HEK293T (cell line): Measurements from ENCODE around the gene CALN1.

Experiments
- CTCF ChIA-PET: fragments of 350-600 bp; formaldehyde crosslinking; extraction: SDS; loops from one replicate; lab custom pipeline; 2021; ENCODE audit warnings: antibody characterized with exemption, inconsistent platforms; lab: Yijun Ruan, JAX
- POLR2A ChIA-PET: fragments of 350-600 bp; formaldehyde crosslinking; extraction: SDS; loops from one replicate; lab custom pipeline; 2020; ENCODE audit warnings: antibody characterized with exemption, inconsistent platforms; lab: Yijun Ruan, JAX
- DNase-seq: peaks from one replicate; pipeline ENCODE4 v3.0.0; 2012; ENCODE audit warnings: mixed read lengths; ENCODE audit errors: extremely low spot score
- ARNT ChIP-seq: fragments of 450-650 bp; IDR thresholded peaks from 2 replicates; pipeline ENCODE4 v1.6.1; 2017; ENCODE audit warnings: mild to moderate bottlenecking
- BHLHE40 ChIP-seq: fragments of 450-650 bp; IDR thresholded peaks from 2 replicates; pipeline ENCODE4 v1.6.1; 2016; ENCODE audit warnings: mild to moderate bottlenecking, moderate library complexity, borderline replicate concordance
- CTBP1 ChIP-seq: fragments of 450-650 bp; IDR thresholded peaks from 2 replicates; pipeline ENCODE4 v1.6.1; 2016; ENCODE audit warnings: borderline replicate concordance
- ELF4 ChIP-seq: fragments of 450-650 bp; IDR thresholded peaks from 2 replicates; pipeline ENCODE4 v1.6.1; 2017; ENCODE audit warnings: antibody characterized with exemption
- FOXA1 ChIP-seq: fragments of 450-650 bp; IDR thresholded peaks from 2 replicates; pipeline ENCODE4 v1.6.1; 2016; ENCODE audit warnings: mild to moderate bottlenecking
- FOXK2 ChIP-seq: fragments of 450-650 bp; IDR thresholded peaks from 2 replicates; pipeline ENCODE4 v1.6.1; 2016; ENCODE audit warnings: mild to moderate bottlenecking
- FOXM1 ChIP-seq: fragments of 450-650 bp; IDR thresholded peaks from 2 replicates; pipeline ENCODE4 v1.6.1; 2017; ENCODE audit warnings: mild to moderate bottlenecking, borderline replicate concordance
- HDGF ChIP-seq: fragments of 450-650 bp; IDR thresholded peaks from 2 replicates; pipeline ENCODE4 v1.6.1; 2017; ENCODE audit warnings: antibody characterized with exemption, borderline replicate concordance
- L3MBTL2 ChIP-seq: fragments of 450-650 bp; conservative IDR thresholded peaks from 2 replicates; pipeline ENCODE4 v1.6.1; 2016; ENCODE audit warnings: mild to moderate bottlenecking
- LEF1 ChIP-seq: fragments of 450-650 bp; IDR thresholded peaks from 2 replicates; pipeline ENCODE4 v1.6.1; 2017; ENCODE audit warnings: mild to moderate bottlenecking, borderline replicate concordance
- NFRKB ChIP-seq: fragments of 450-650 bp; IDR thresholded peaks from 2 replicates; pipeline ENCODE4 v1.6.1; 2016; ENCODE audit warnings: mild to moderate bottlenecking, moderate library complexity
- SP1 ChIP-seq: fragments of 450-650 bp; IDR thresholded peaks from 2 replicates; pipeline ENCODE4 v1.6.1; 2017
- SUZ12 ChIP-seq: fragments of 450-650 bp; IDR thresholded peaks from 2 replicates; pipeline ENCODE4 v1.6.1; 2016; ENCODE audit warnings: mild to moderate bottlenecking
- TARDBP ChIP-seq: fragments of 450-650 bp; IDR thresholded peaks from 2 replicates; pipeline ENCODE4 v1.6.1; 2016
- ZNF384 ChIP-seq: fragments of 450-650 bp; IDR thresholded peaks from 2 replicates; pipeline ENCODE4 v1.6.1; 2016
- TF ChIP-seq, protein P1 (sequence below): fragments of 450-650 bp; IDR thresholded peaks from 2 replicates; pipeline ENCODE4 v1.6.1; 2016

CALN1 gene

GRCh38 chr7:71777278-71777677, 634.9 kb downstream of the CALN1 start:
- DNase-seq: no peak
- CTCF ChIA-PET: no interaction called here
- POLR2A ChIA-PET: no interaction called here
- TF ChIP-seq LEF1: no peak
- no peak for TF ChIP-seq BHLHE40
- no peak for TF ChIP-seq FOXM1
- TF ChIP-seq NFRKB: no peak
- no peak for TF ChIP-seq CTBP1
- no peak for TF ChIP-seq SP1
- no peak for TF ChIP-seq ELF4
- TF ChIP-seq HDGF: no peak
- TF ChIP-seq ARNT: no peak
- TF ChIP-seq FOXK2: no peak

GRCh38 chr7:71776726-71777125, 635.4 kb downstream of the CALN1 start:
- ChIA-PET POLR2A (no interaction called here), CTCF (no interaction called here)
- no peak for TF ChIP-seq SP1
- no peak for DNase-seq

- no peak for DNase-seq
- POLR2A ChIA-PET: no interaction called here
- CTCF ChIA-PET: no interaction called here
- TF ChIP-seq HDGF (no peak), BHLHE40 (no peak), L3MBTL2 (no peak), LEF1 (no peak)
- TF ChIP-seq, protein P1, sequence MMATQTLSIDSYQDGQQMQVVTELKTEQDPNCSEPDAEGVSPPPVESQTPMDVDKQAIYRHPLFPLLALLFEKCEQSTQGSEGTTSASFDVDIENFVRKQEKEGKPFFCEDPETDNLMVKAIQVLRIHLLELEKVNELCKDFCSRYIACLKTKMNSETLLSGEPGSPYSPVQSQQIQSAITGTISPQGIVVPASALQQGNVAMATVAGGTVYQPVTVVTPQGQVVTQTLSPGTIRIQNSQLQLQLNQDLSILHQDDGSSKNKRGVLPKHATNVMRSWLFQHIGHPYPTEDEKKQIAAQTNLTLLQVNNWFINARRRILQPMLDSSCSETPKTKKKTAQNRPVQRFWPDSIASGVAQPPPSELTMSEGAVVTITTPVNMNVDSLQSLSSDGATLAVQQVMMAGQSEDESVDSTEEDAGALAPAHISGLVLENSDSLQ: no peak
Measured at GRCh38 chr7:71775648-71776047, 636.5 kb downstream of the CALN1 start.

- DNase-seq: no peak
- no peak for TF ChIP-seq SP1
- TF ChIP-seq ELF4: no peak
- TF ChIP-seq HDGF: no peak
- no peak for TF ChIP-seq SUZ12
- no peak for TF ChIP-seq BHLHE40
- TF ChIP-seq CTBP1: no peak
- TF ChIP-seq, protein P1: no peak
- no peak for TF ChIP-seq ZNF384
- TF ChIP-seq L3MBTL2: no peak
- TF ChIP-seq TARDBP: no peak
- no peak for TF ChIP-seq ARNT
- TF ChIP-seq FOXK2: no peak
- TF ChIP-seq NFRKB: no peak
- no peak for TF ChIP-seq FOXA1
- no peak for TF ChIP-seq FOXM1
- TF ChIP-seq LEF1: no peak
- CTCF ChIA-PET: no interaction called here
- POLR2A ChIA-PET: no interaction called here
Measured at GRCh38 chr7:71772779-71773178, 639.4 kb downstream of the CALN1 start.

GRCh38 chr7:71770269-71770907, 641.8 kb downstream of the CALN1 start:
- DNase-seq: no peak
- ChIA-PET CTCF (no interaction called here), POLR2A (no interaction called here)
- no peak for TF ChIP-seq ZNF384
- no peak for TF ChIP-seq L3MBTL2
- TF ChIP-seq FOXM1: no peak
- no peak for TF ChIP-seq BHLHE40
- no peak for TF ChIP-seq ELF4
- TF ChIP-seq CTBP1: no peak
- TF ChIP-seq FOXA1: no peak
- TF ChIP-seq SUZ12: no peak
- no peak for TF ChIP-seq FOXK2
- no peak for TF ChIP-seq ARNT

DNA sequence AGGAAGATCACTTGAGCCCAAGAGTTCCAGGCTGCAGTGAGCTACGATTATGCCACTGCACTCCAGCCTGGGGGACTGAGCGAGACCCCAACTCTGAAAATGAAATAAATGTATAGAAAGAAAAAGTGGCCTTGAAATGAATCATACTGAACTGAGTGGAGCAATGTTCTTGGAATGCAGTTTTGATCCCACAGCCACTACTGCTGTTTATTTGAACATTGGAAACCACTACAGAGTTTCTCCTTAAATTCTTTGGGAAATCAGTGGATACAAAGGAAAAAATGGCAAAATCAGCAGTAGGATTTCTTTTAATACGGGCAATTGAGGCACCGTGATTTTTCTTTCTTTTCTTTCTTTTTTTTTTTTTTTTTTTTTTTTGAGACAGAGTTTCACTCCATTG, 642.8 kb downstream of the CALN1 start:
- ChIA-PET CTCF (no interaction called here), POLR2A (no interaction called here)
- TF ChIP-seq FOXK2: no peak
- TF ChIP-seq ZNF384: no peak
- no peak for TF ChIP-seq ELF4
- no peak for TF ChIP-seq SUZ12
- no peak for TF ChIP-seq BHLHE40
- no peak for TF ChIP-seq SP1
- no peak for TF ChIP-seq HDGF
- TF ChIP-seq L3MBTL2: no peak
- TF ChIP-seq FOXM1: no peak
- TF ChIP-seq LEF1: no peak
- no peak for TF ChIP-seq ARNT
- TF ChIP-seq, protein P1: no peak
- no peak for TF ChIP-seq TARDBP
- DNase-seq: no peak

DNA sequence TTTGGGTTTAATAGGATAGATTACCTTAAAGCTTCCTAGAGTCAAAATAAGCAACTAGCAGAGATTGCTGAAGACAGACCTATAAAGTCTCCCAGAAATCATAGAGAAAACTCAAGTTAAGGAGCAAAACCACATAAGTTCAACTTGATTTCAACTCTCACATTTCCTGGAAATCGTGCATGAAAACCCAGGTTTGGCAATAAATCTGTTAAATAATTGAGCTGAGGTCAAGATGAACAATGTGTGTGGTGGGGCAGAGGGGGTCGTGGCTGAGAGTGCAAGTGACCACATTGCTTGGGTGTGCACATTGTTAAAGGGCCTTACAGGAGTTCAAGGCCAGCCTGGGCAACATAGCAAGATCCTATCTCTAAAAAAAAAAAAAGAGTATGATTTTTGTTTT, 643.7 kb downstream of the CALN1 start:
- CTCF ChIA-PET: no interaction called here
- TF ChIP-seq FOXM1 (no peak), SUZ12 (no peak), BHLHE40 (no peak), TARDBP (no peak), ZNF384 (no peak), NFRKB (no peak), FOXK2 (no peak), ELF4 (no peak)
- TF ChIP-seq, protein P1: no peak
- no peak for DNase-seq
- POLR2A ChIA-PET: no interaction called here
